NCI-H82 treated with DMSO at 0.1 percent for 48 hours (cell line): ENCODE measurements around the gene CACFD1.

ENCODE experiments used
- DNase-seq: peaks from one replicate; lab custom pipeline; 2025; ENCODE audit not compliant: unreplicated experiment; lab: John Stamatoyannopoulos, UW

The CACFD1 gene

GRCh38 chr9:133496861-133497842 lies 37.4 kb downstream of the CACFD1 start:
- no peak for DNase-seq

- DNase-seq: no peak
These were observed 39.5 kb downstream of the CACFD1 start for GRCh38 chr9:133499132-133499891.

GRCh38 chr9:133499892-133500270 lies 40.1 kb downstream of the CACFD1 start:
- no peak for DNase-seq

- DNase-seq: no peak
These were observed 42.3 kb downstream of the CACFD1 start for GRCh38 chr9:133502112-133502511.

GRCh38 chr9:133505186-133505830 lies 45.5 kb downstream of the CACFD1 start:
- no peak for DNase-seq

- DNase-seq: no peak
These were observed 46.3 kb downstream of the CACFD1 start for GRCh38 chr9:133505901-133506652.

GRCh38 chr9:133506653-133507038 lies 46.9 kb downstream of the CACFD1 start:
- no peak for DNase-seq

- DNase-seq: no peak
These were observed 47.6 kb downstream of the CACFD1 start for GRCh38 chr9:133507246-133507965.

GRCh38 chr9:133508046-133508445 lies 48.3 kb downstream of the CACFD1 start:
- no peak for DNase-seq

- no peak for DNase-seq
These were observed 49.7 kb downstream of the CACFD1 start for GRCh38 chr9:133509179-133510083.

GRCh38 chr9:133510926-133511505 lies 51.2 kb downstream of the CACFD1 start:
- DNase-seq: no peak

GRCh38 chr9:133511607-133512006 lies 51.8 kb downstream of the CACFD1 start:
- no peak for DNase-seq

- DNase-seq: no peak
These were observed 52.8 kb downstream of the CACFD1 start for GRCh38 chr9:133512253-133513213.

GRCh38 chr9:133513214-133514100 lies 53.7 kb downstream of the CACFD1 start:
- DNase-seq: no peak

GRCh38 chr9:133514460-133515239 lies 54.9 kb downstream of the CACFD1 start:
- DNase-seq: no peak

GRCh38 chr9:133515240-133515610 lies 55.4 kb downstream of the CACFD1 start:
- no peak for DNase-seq
